ENCODE results near the gene RNF167.

The RNF167 gene

GRCh38 chr17:4971826-4972225 lies 31.8 kb downstream of the RNF167 start:
- DNase-seq (ENCODE audit: low read depth) = no peak
- TF ChIP-seq CTCF (IDR thresholded peaks at IDR 0.05; ENCODE audit: low read depth, low read length, missing control alignments) = no peak
- H3K4me3 ChIP-seq (ENCODE audit: low read depth, low read length) = no peak overlapping the region

GRCh38 chr17:4972322-4972721 lies 32.3 kb downstream of the RNF167 start:
- TF ChIP-seq CTCF (IDR thresholded peaks at IDR 0.05; ENCODE audit: low read depth, low read length, missing control alignments) = no peak
- no peak for DNase-seq (ENCODE audit: low read depth)
- no peak overlapping the region for H3K4me3 ChIP-seq (ENCODE audit: low read depth, low read length)

GRCh38 chr17:4972752-4973151 lies 32.7 kb downstream of the RNF167 start:
- DNase-seq (ENCODE audit: low read depth) = no peak
- TF ChIP-seq CTCF (IDR thresholded peaks at IDR 0.05; ENCODE audit: low read depth, low read length, missing control alignments) = no peak

GRCh38 chr17:4973256-4974114 lies 33.4 kb downstream of the RNF167 start:
- TF ChIP-seq CTCF (IDR thresholded peaks at IDR 0.05; ENCODE audit: low read depth, low read length, missing control alignments) = no peak
- H3K4me3 ChIP-seq (ENCODE audit: low read depth, low read length) = no peak overlapping the region
- no peak for DNase-seq (ENCODE audit: low read depth)

More at GRCh38 chr17:4972752-4973151, 32.7 kb downstream of the RNF167 start:
- H3K4me3 ChIP-seq (ENCODE audit: low read depth, low read length) = no peak overlapping the region

GRCh38 chr17:4974115-4974670 lies 34.1 kb downstream of the RNF167 start:
- DNase-seq (ENCODE audit: low read depth) = no peak
- no peak overlapping the region for H3K4me3 ChIP-seq (ENCODE audit: low read depth, low read length)
- TF ChIP-seq CTCF (IDR thresholded peaks at IDR 0.05; ENCODE audit: low read depth, low read length, missing control alignments) = no peak

- no peak for TF ChIP-seq CTCF (IDR thresholded peaks at IDR 0.05; ENCODE audit: low read depth, low read length, missing control alignments)
- no peak for DNase-seq (ENCODE audit: low read depth)
- no peak overlapping the region for H3K4me3 ChIP-seq (ENCODE audit: low read depth, low read length)
These were observed 38.7 kb downstream of the RNF167 start for GRCh38 chr17:4978726-4979125.

Data from GM12864 (cell line).